Osteoblast (primary cell): ENCODE data around the gene YTHDC1. TPM values are rescaled to one million over a fixed set of nuclear protein-coding genes. Genes with fewer than 3 reads are reported as not detected.

Experiments
- DNase-seq: peaks from one replicate; pipeline ENCODE4 v3.0.0; 2011; ENCODE audit warnings: low spot score, mixed read lengths; ENCODE audit not compliant: insufficient read length; ENCODE audit errors: missing footprints
- H2AFZ ChIP-seq: 2 replicates; pipeline ENCODE4 v1.6.0; 2011; ENCODE audit warnings: mild to moderate bottlenecking, low read length
- H3K27ac ChIP-seq: 2 replicates; pipeline ENCODE4 v1.5.1; 2011; ENCODE audit warnings: mild to moderate bottlenecking, low read depth, low read length, moderate library complexity
- H3K27me3 ChIP-seq: 2 replicates; pipeline ENCODE4 v1.6.0; 2012; ENCODE audit warnings: mild to moderate bottlenecking, control low read depth, inconsistent platforms, low read length, moderate library complexity; ENCODE audit not compliant: insufficient read depth
- H3K36me3 ChIP-seq: 2 replicates; pipeline ENCODE4 v1.5.1; 2011; ENCODE audit warnings: mild to moderate bottlenecking, low read length, control low read depth, moderate library complexity; ENCODE audit not compliant: insufficient read depth
- H3K4me1 ChIP-seq: 2 replicates; pipeline ENCODE4 v1.5.1; 2011; ENCODE audit warnings: mild to moderate bottlenecking, low read length, control low read depth, moderate library complexity; ENCODE audit not compliant: insufficient read depth
- H3K4me2 ChIP-seq: 2 replicates; pipeline ENCODE4 v1.6.0; 2011; ENCODE audit warnings: mild to moderate bottlenecking, low read length; ENCODE audit not compliant: insufficient read depth
- H3K4me3 ChIP-seq: fragments of 200-600 bp; sonication (generic); 3 replicates; pipeline ENCODE4 v1.5.1; 2012; ENCODE audit warnings: mild to moderate bottlenecking, low read length, inconsistent platforms; ENCODE audit not compliant: insufficient read depth
- H3K79me2 ChIP-seq: 2 replicates; pipeline ENCODE4 v1.6.0; 2012; ENCODE audit warnings: mild to moderate bottlenecking, low read length, control low read depth, inconsistent platforms; ENCODE audit not compliant: insufficient read depth
- H3K9me3 ChIP-seq: 2 replicates; pipeline ENCODE4 v1.5.1; 2011; ENCODE audit warnings: low read depth, low read length, control low read depth
- H4K20me1 ChIP-seq: 2 replicates; pipeline ENCODE4 v1.6.0; 2012; ENCODE audit warnings: mild to moderate bottlenecking, low read length, control low read depth; ENCODE audit not compliant: insufficient read depth
- CTCF ChIP-seq: IDR thresholded peaks from 2 replicates; pipeline ENCODE4 v1.5.1; 2011; ENCODE audit warnings: mild to moderate bottlenecking, low read depth, low read length, moderate library complexity; ENCODE audit errors: extremely low read depth
- small RNA-seq: library from RNA; depleted of rRNA; stranded (forward); fragments of <200 nt; gene quantifications from one replicate; pipeline ENCODE3, GENCODE V24; 2012
- total RNA-seq: library from RNA; depleted of rRNA; stranded (reverse); fragments of >200 nt; gene quantifications from 2 replicates; pipeline ENCODE4 v1.2.3, GENCODE V29; 2012

Gene YTHDC1
- total RNA-seq, 1 donor: 40.2 TPM

GRCh38 chr4:68264875-68265565, 84.9 kb downstream of the YTHDC1 start:
- Histone ChIP-seq H2AFZ (no peak overlapping the region), H3K9me3 (no peaks in the 10 kb centered on the region), H3K36me3 (no peaks in the 10 kb centered on the region), H3K27ac (no peak overlapping the region), H3K4me2 (no peak overlapping the region), H3K4me3 (no peak overlapping the region), H3K4me1 (peaks cover 6% of the 10 kb centered on the region), H4K20me1 (no peaks in the 10 kb centered on the region), H3K27me3 (no peaks in the 10 kb centered on the region), H3K79me2 (no peaks in the 10 kb centered on the region)
- no peak for TF ChIP-seq CTCF
- no peak for DNase-seq

Small RNA genes within 50 kb of the gene (small RNA-seq; reads per million reads assigned to genes)
- gene MT2P1: not detected

Other genes starting within 250 kb of the YTHDC1 start
- gene TMPRSS11F, start 220.2 kb downstream of the YTHDC1 start, total RNA-seq: not detected in 2 replicates
- not detected in 2 replicates for gene TMPRSS11B, start 104.4 kb downstream of the YTHDC1 start, total RNA-seq
- 0.29 TPM in 1 of 2 replicates, not detected in the other for gene TMPRSS11E, start 97.4 kb upstream of the YTHDC1 start, total RNA-seq
- not detected in 2 replicates for gene UGT2B17, start 226.2 kb upstream of the YTHDC1 start, total RNA-seq